Measurements from ENCODE around the gene SULT1A1. TPM values are rescaled to one million over a fixed set of nuclear protein-coding genes. Genes with fewer than 3 reads are reported as not detected.

Gene SULT1A1
- polyA plus RNA-seq, 3 donors, result 96.3 to 362 (median 320) TPM

DNA sequence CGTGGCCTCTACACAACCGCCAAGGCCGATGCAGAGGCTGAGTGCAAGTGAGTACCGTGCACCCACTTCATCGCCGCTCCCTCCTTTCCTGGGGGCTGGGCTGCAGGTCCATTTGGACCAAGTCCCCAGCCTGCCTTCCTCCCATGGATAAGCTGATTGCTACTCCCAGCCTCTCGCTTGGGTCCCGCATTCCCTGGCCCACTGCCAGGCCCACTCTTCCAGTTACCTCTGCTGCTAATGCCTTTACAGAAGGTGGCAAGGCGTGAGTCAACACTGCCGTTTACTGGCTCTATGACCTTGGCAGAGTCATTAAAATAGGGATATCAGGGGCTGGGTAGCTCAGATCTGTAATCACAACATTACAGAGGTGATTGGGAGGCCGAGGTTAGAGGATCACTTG lies 24.2 kb downstream of the SULT1A1 start:
- DNase-seq, result no peak
- no peaks in the 10 kb centered on the region for H3K79me2 ChIP-seq (ENCODE audit: insufficient read depth, low read length)
- no peaks in the 10 kb centered on the region for H3K27me3 ChIP-seq (ENCODE audit: control insufficient read depth in 2 of 2, insufficient read depth in 2 of 2, low read length in 2 of 2)
- TF ChIP-seq, protein P1, sequence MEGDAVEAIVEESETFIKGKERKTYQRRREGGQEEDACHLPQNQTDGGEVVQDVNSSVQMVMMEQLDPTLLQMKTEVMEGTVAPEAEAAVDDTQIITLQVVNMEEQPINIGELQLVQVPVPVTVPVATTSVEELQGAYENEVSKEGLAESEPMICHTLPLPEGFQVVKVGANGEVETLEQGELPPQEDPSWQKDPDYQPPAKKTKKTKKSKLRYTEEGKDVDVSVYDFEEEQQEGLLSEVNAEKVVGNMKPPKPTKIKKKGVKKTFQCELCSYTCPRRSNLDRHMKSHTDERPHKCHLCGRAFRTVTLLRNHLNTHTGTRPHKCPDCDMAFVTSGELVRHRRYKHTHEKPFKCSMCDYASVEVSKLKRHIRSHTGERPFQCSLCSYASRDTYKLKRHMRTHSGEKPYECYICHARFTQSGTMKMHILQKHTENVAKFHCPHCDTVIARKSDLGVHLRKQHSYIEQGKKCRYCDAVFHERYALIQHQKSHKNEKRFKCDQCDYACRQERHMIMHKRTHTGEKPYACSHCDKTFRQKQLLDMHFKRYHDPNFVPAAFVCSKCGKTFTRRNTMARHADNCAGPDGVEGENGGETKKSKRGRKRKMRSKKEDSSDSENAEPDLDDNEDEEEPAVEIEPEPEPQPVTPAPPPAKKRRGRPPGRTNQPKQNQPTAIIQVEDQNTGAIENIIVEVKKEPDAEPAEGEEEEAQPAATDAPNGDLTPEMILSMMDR (IDR thresholded peaks at IDR 0.05), result no peak
- no peaks in the 10 kb centered on the region for H4K20me1 ChIP-seq (ENCODE audit: insufficient read depth, low read length)
- intact Hi-C loops (cut with micrococcal nuclease), result no loop called here
- no peak overlapping the region for H3K27ac ChIP-seq (ENCODE audit: low read depth in 1 of 2, low read length in 2 of 2)
- Mint-ChIP-seq H3K4me1 (no peaks in the 10 kb centered on the region), H3K9me3 (no peaks in the 10 kb centered on the region), H3K4me3 (no peak overlapping the region), H3K27me3 (ENCODE audit: low read depth in 3 of 3) (peaks cover 0 to 3% (median 2%) of the 10 kb centered on the region in 3 donors), H3K36me3 (peaks cover 80 to 94% of the 10 kb centered on the region in 2 donors), H3K27ac (peak overlapping the region in 1 of 7 donors; percentile 38)
- H2AFZ ChIP-seq (ENCODE audit: insufficient read depth, low read depth, low read length, poor library complexity, severe bottlenecking), result no peak overlapping the region
- no peak overlapping the region for H3K4me2 ChIP-seq (replicated peaks; ENCODE audit: extremely low read depth, low read length, poor library complexity, severe bottlenecking)
- 93% methylated on average over 11 of the region's 11 CpGs for WGBS (ENCODE audit: insufficient coverage)
- H3K9ac ChIP-seq (ENCODE audit: insufficient read depth, low read length, poor library complexity, severe bottlenecking), result no peak overlapping the region
- peaks cover 55 to 97% of the 10 kb centered on the region in 2 donors for H3K36me3 ChIP-seq (replicated peaks in 1 of 2; ENCODE audit: control insufficient read depth in 1 of 2, insufficient read depth in 2 of 2, low read length in 2 of 2)
- no peak overlapping the region for H3K4me3 ChIP-seq (replicated peaks in 1 of 3; ENCODE audit: low read depth in 2 of 3, low read length in 3 of 3)
- H3K9me3 ChIP-seq (replicated peaks in 1 of 2; ENCODE audit: control insufficient read depth in 1 of 2, insufficient read depth in 1 of 2, low read length in 2 of 2), result no peaks in the 10 kb centered on the region
- H3K4me1 ChIP-seq (ENCODE audit: control insufficient read depth in 1 of 2, insufficient read depth in 2 of 2, low read length in 2 of 2), result no peaks in the 10 kb centered on the region

DNA sequence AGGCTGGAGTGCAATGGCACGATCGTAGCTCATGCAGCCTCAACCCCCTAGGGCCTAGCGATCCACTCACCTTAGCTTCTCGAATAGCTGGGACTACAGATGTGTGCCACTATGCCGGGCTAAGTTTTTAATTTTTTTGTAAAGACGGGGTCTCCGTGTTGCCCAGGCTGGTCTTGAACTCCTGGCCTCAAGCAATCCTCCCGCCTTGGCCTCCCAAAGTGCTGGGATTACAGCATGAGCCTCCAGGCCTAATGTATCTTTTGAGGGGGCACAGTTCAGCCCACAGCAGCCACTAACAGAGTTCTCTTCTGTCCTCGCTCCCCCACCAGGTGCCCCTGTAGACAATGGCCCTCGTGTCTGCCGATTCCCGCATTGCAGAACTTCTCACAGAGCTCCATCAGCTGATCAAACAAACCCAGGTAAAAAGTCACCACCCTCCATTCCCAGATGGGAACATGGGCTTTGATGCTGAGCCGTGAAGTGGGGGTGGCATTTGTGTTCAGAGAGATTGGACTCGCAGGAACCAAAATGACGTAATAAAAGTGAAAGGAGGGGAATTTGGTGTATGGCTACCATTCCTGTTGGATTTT lies 29.0 kb downstream of the SULT1A1 start:
- Mint-ChIP-seq H3K36me3 (peaks cover 46 to 50% of the 10 kb centered on the region in 2 donors), H3K27ac (peak overlapping the region in 1 of 7 donors; percentile 42), H3K4me1 (no peaks in the 10 kb centered on the region), H3K9me3 (no peaks in the 10 kb centered on the region), H3K4me3 (no peak overlapping the region), H3K27me3 (ENCODE audit: low read depth in 3 of 3) (peaks cover 0 to 1% (median 0%) of the 10 kb centered on the region in 3 donors)
- Histone ChIP-seq H3K4me1 (ENCODE audit: control insufficient read depth in 1 of 2, insufficient read depth in 2 of 2, low read length in 2 of 2) (no peaks in the 10 kb centered on the region), H3K9ac (ENCODE audit: insufficient read depth, low read length, poor library complexity, severe bottlenecking) (no peak overlapping the region), H3K36me3 (replicated peaks in 1 of 2; ENCODE audit: control insufficient read depth in 1 of 2, insufficient read depth in 2 of 2, low read length in 2 of 2) (peaks cover 30 to 55% of the 10 kb centered on the region in 2 donors), H3K27me3 (ENCODE audit: control insufficient read depth in 2 of 2, insufficient read depth in 2 of 2, low read length in 2 of 2) (no peaks in the 10 kb centered on the region), H4K20me1 (ENCODE audit: insufficient read depth, low read length) (no peaks in the 10 kb centered on the region), H3K27ac (ENCODE audit: low read depth in 1 of 2, low read length in 2 of 2) (no peak overlapping the region), H3K9me3 (replicated peaks in 1 of 2; ENCODE audit: control insufficient read depth in 1 of 2, insufficient read depth in 1 of 2, low read length in 2 of 2) (no peaks in the 10 kb centered on the region), H2AFZ (ENCODE audit: insufficient read depth, low read depth, low read length, poor library complexity, severe bottlenecking) (no peak overlapping the region), H3K79me2 (ENCODE audit: insufficient read depth, low read length) (peaks cover 8% of the 10 kb centered on the region), H3K4me3 (replicated peaks in 1 of 3; ENCODE audit: low read depth in 2 of 3, low read length in 3 of 3) (no peak overlapping the region), H3K4me2 (replicated peaks; ENCODE audit: extremely low read depth, low read length, poor library complexity, severe bottlenecking) (no peak overlapping the region)
- TF ChIP-seq, protein P1 (IDR thresholded peaks at IDR 0.05), result no peak
- no peak for DNase-seq
- intact Hi-C loops (cut with micrococcal nuclease), result no loop called here
- 98% methylated on average over 9 of the region's 15 CpGs for WGBS (ENCODE audit: insufficient coverage)

All from CD14-positive monocyte (primary cell).